GM19351 (cell line): ENCODE measurements around the gene RAB8B.

Experiments
- ATAC-seq: cut with Tn5 transposase; IDR thresholded peaks from one replicate; pipeline ENCODE4 v1.9.1; 2021; ENCODE audit warnings: mild to moderate bottlenecking, moderate library complexity; ENCODE audit not compliant: unreplicated experiment

Gene RAB8B

GRCh38 chr15:63305260-63305659, 115.9 kb downstream of the RAB8B start:
- ATAC-seq: no peak

GRCh38 chr15:63306492-63307073, 117.2 kb downstream of the RAB8B start:
- no peak for ATAC-seq

GRCh38 chr15:63308491-63308890, 119.1 kb downstream of the RAB8B start:
- no peak for ATAC-seq

- no peak for ATAC-seq
These were observed 119.5 kb downstream of the RAB8B start for GRCh38 chr15:63308947-63309346.

GRCh38 chr15:63310646-63311045, 121.2 kb downstream of the RAB8B start:
- ATAC-seq: no peak

GRCh38 chr15:63312286-63312685, 122.9 kb downstream of the RAB8B start:
- no peak for ATAC-seq

GRCh38 chr15:63313825-63314224, 124.4 kb downstream of the RAB8B start:
- no peak for ATAC-seq

GRCh38 chr15:63314409-63314808, 125.0 kb downstream of the RAB8B start:
- no peak for ATAC-seq
